Muscle layer of colon (tissue), 2 donors: Measurements from ENCODE around the gene APBA3.

Experiments used
- H3K27ac ChIP-seq: one replicate; pipeline ENCODE4 v1.7.0; 2013; ENCODE audit warnings: low read depth, mild to moderate bottlenecking, low read length, moderate library complexity
- H3K27me3 ChIP-seq, 2 donors: one replicate each; pipeline ENCODE4 v1.7.0; 2013; ENCODE audit warnings: low read length in 2 of 2, mild to moderate bottlenecking in 2 of 2; ENCODE audit not compliant: insufficient read depth in 2 of 2, control insufficient read depth in 1 of 2
- H3K36me3 ChIP-seq: one replicate; pipeline ENCODE4 v1.7.0; 2013; ENCODE audit warnings: mild to moderate bottlenecking, low read length; ENCODE audit not compliant: insufficient read depth
- H3K4me1 ChIP-seq: one replicate; pipeline ENCODE4 v1.7.0; 2013; ENCODE audit warnings: mild to moderate bottlenecking, low read length; ENCODE audit not compliant: insufficient read depth
- H3K4me3 ChIP-seq, 2 donors: one replicate each; pipeline ENCODE4 v1.7.0; 2013; ENCODE audit warnings: low read length in 2 of 2, low read depth in 1 of 2, mild to moderate bottlenecking in 1 of 2, moderate library complexity in 1 of 2
- H3K9ac ChIP-seq: one replicate; pipeline ENCODE4 v1.7.0; 2013; ENCODE audit warnings: low read length
- H3K9me3 ChIP-seq: one replicate; pipeline ENCODE4 v1.7.0; 2013; ENCODE audit warnings: mild to moderate bottlenecking, low read length
- donor health status: abdominal sarcoma.
- donor health status: Adenocarcinoma of cecum.

The APBA3 gene

DNA sequence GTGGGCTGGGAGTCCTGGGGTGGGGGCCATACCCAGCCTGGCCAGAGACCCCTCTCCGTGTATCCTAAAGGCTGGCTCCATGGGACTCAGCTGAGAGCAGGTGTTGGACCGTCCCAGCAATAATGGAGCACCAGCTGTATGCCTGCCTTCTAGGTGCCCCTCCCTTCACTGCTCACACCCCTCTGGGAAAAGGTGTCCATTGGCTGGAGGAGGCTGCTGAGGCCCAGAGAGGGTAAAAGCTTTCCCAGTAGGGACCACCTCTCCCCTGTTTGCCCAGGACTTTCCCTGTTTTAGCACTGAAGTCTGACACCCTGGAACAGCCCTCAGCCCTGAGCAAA is 13.9 kb upstream of the APBA3 start:
- peaks cover 0 to 4% of the 10 kb centered on the region in 2 donors for H3K27me3 ChIP-seq
- H3K9me3 ChIP-seq: no peaks in the 10 kb centered on the region
- no peak overlapping the region for H3K27ac ChIP-seq
- no peak overlapping the region for H3K9ac ChIP-seq
- no peaks in the 10 kb centered on the region for H3K36me3 ChIP-seq
- H3K4me3 ChIP-seq: no peak overlapping the region
- H3K4me1 ChIP-seq: no peaks in the 10 kb centered on the region

DNA sequence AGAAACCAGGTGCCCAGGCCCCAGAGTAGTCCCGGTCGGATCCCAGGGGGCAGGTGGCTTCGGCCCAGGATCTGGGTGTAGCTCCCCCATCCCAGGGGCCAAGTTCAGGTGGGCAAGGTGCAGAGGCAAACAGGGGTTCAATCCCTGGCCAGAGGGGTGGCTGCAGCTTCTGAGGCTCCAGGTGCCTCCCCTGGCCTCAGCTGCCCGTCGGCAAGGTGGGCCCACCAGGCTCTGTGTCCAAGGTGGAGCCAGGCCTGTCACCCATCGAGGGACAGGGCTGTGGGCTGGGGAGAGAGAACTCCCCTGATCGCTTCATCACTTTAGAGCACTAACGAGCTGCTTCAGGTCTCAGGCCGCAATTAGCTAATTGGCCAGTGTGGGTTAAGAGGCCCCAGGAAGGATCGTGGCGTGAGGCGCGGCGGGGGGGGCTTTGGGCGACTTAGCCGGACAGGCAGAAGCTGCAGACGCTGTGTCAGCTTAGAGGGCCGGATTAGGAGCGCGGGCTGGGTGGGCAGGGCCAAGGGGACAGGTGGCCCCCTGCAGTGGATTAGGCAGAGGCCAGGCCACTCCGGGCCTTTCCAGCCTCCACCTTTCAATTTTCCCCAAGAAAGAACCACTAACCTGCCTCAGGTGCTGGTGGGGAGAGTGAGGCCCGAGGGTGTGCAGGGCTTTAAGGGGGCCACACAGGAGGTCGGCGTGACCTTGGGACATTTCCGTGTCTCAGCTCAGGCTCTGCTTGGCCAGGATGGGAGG is 13.3 kb upstream of the APBA3 start:
- H3K27me3 ChIP-seq: peaks cover 0 to 4% of the 10 kb centered on the region in 2 donors
- no peak overlapping the region for H3K9ac ChIP-seq
- no peak overlapping the region for H3K4me3 ChIP-seq
- no peaks in the 10 kb centered on the region for H3K4me1 ChIP-seq
- no peaks in the 10 kb centered on the region for H3K36me3 ChIP-seq
- H3K9me3 ChIP-seq: no peaks in the 10 kb centered on the region
- H3K27ac ChIP-seq: no peak overlapping the region

- Histone ChIP-seq H3K36me3 (no peaks in the 10 kb centered on the region), H3K9ac (no peak overlapping the region), H3K27ac (no peak overlapping the region), H3K9me3 (no peaks in the 10 kb centered on the region), H3K4me3 (no peak overlapping the region), H3K27me3 (peaks cover 0 to 4% of the 10 kb centered on the region in 2 donors), H3K4me1 (no peaks in the 10 kb centered on the region)
Measured at GRCh38 chr19:3773814-3774515, 12.5 kb upstream of the APBA3 start.

- Histone ChIP-seq H3K27me3 (peaks cover 0 to 4% of the 10 kb centered on the region in 2 donors), H3K9ac (no peak within 1 kb of the TSS), H3K4me3 (no peak within 1 kb of the TSS), H3K36me3 (no peaks in the 10 kb centered on the region), H3K4me1 (no peaks in the 10 kb centered on the region), H3K9me3 (no peaks in the 10 kb centered on the region), H3K27ac (no peak within 1 kb of the TSS)
Measured at GRCh38 chr19:3771906-3772455, 10.5 kb upstream of the APBA3 start, which contains the start of gene RAX2. TSS of gene RAX2 (minus strand) at chr19:3772228. CDS start at chr19:3771742, 486 bp downstream.

GRCh38 chr19:3771000-3771905 is 9.8 kb upstream of the APBA3 start:
- H3K36me3 ChIP-seq: peaks cover 6% of the 10 kb centered on the region
- H3K27ac ChIP-seq: no peak overlapping the region
- H3K27me3 ChIP-seq: peaks cover 0 to 4% of the 10 kb centered on the region in 2 donors
- no peak overlapping the region for H3K4me3 ChIP-seq
- no peaks in the 10 kb centered on the region for H3K9me3 ChIP-seq
- no peak overlapping the region for H3K9ac ChIP-seq
- H3K4me1 ChIP-seq: no peaks in the 10 kb centered on the region

DNA sequence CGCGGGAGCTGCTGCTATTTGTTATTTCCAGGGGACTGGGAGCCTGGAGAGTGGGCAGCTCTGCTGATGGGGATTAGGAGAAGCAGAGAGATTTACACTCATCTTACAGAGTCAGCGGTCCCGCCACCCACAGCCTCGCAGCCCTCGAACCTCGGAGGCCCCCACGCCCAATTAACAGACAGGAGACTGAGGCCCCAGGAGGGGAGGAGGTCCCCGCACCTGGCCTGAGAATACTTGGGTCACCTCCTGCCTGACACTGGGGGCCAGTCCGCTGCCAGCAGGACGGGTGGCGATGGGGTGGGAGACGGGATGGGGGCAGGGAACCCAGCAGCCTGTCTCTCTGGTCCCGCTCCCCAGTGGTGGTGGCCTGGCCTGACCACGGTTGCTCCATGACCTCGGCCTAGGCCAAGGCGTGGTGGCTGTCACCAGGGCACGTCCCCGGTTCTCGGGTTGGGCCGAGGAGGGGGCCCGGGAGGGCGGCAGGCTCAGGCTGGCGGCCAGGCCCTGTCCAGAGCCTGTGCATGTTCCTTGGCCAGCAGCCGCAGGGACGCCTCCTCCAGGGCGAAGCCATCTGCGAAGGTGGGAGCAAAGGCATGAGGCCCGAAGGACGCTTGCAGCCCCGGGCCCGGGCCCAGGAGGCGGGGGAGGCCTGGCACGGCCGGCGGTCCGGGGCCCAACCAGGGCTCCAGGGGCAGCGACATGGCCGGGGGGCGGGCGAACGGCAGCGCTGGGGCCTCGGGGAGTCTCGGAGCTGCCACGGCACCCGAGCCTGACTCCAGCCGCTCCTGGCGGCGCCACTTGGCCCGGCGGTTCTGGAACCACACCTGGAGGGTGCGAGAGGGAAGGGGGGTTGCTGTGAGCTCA is 8.9 kb upstream of the APBA3 start:
- Histone ChIP-seq H3K36me3 (peaks cover 6% of the 10 kb centered on the region), H3K4me3 (no peak overlapping the region), H3K4me1 (no peaks in the 10 kb centered on the region), H3K27ac (no peak overlapping the region), H3K9me3 (no peaks in the 10 kb centered on the region), H3K9ac (no peak overlapping the region), H3K27me3 (peaks cover 0 to 4% of the 10 kb centered on the region in 2 donors)

- no peak overlapping the region for H3K9ac ChIP-seq
Measured at GRCh38 chr19:3769494-3769893, 8.0 kb upstream of the APBA3 start.

DNA sequence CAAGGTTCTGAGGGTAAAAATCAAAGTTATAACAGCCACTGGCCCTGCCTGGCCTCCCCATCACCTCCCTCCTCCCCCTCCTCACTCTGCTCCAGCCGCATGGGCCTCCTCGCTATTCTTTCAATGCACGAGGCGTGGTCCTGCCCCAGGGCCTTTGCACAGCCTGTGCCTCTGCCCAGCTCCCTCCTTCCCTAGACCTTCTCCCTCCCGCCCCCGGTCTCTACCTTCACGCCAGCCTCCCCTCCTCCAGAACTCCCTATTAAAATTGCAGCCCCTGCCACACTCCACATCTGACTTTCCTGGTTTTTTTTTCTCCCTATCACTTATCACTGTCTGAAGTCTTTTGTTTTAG is 7.2 kb upstream of the APBA3 start:
- Histone ChIP-seq H3K27me3 (peaks cover 0 to 4% of the 10 kb centered on the region in 2 donors), H3K4me1 (no peaks in the 10 kb centered on the region), H3K9ac (no peak overlapping the region), H3K9me3 (no peaks in the 10 kb centered on the region), H3K36me3 (peaks cover 11% of the 10 kb centered on the region), H3K4me3 (no peak overlapping the region), H3K27ac (no peak overlapping the region)

More at GRCh38 chr19:3769494-3769893, 8.0 kb upstream of the APBA3 start:
- H3K27me3 ChIP-seq: peaks cover 0 to 4% of the 10 kb centered on the region in 2 donors
- H3K9me3 ChIP-seq: no peaks in the 10 kb centered on the region
- H3K4me3 ChIP-seq: no peak overlapping the region
- peaks cover 11% of the 10 kb centered on the region for H3K36me3 ChIP-seq
- H3K4me1 ChIP-seq: no peaks in the 10 kb centered on the region
- no peak overlapping the region for H3K27ac ChIP-seq

GRCh38 chr19:3768015-3768747 is 6.7 kb upstream of the APBA3 start:
- peaks cover 11% of the 10 kb centered on the region for H3K36me3 ChIP-seq
- H3K4me1 ChIP-seq: no peaks in the 10 kb centered on the region
- H3K9ac ChIP-seq: no peak overlapping the region
- peaks cover 0 to 4% of the 10 kb centered on the region in 2 donors for H3K27me3 ChIP-seq
- no peak overlapping the region for H3K4me3 ChIP-seq
- no peak overlapping the region for H3K27ac ChIP-seq
- no peaks in the 10 kb centered on the region for H3K9me3 ChIP-seq

GRCh38 chr19:3767050-3767449 is 5.6 kb upstream of the APBA3 start:
- Histone ChIP-seq H3K4me1 (peaks cover 4% of the 10 kb centered on the region), H3K9me3 (no peaks in the 10 kb centered on the region), H3K27me3 (peaks cover 0 to 4% of the 10 kb centered on the region in 2 donors), H3K27ac (no peak overlapping the region), H3K4me3 (no peak overlapping the region), H3K9ac (no peak overlapping the region), H3K36me3 (peaks cover 11% of the 10 kb centered on the region)
